GM18505 (cell line): ENCODE measurements around the gene RPL6.
A peak's percentile ranks its signal among the peaks of the same experiment; 100 is the strongest.
"Not testable (repeated sequence)": the region's sequence is repeated elsewhere in the genome, so short reads cannot be mapped to it uniquely, and the experiment has no call there.

Experiments used
- ATAC-seq: cut with Tn5 transposase; IDR thresholded peaks from one replicate; pipeline ENCODE4 v1.9.1; 2021; ENCODE audit not compliant: unreplicated experiment
- POLR2A ChIP-seq: IDR thresholded peaks from 4 replicates; pipeline ENCODE4 v1.6.1; 2011; ENCODE audit warnings: borderline replicate concordance; ENCODE audit not compliant: insufficient read depth, insufficient read length; ENCODE audit errors: extremely low read depth

Gene RPL6

GRCh38 chr12:112409064-112409905 is at the start of gene RPL6:
TSS of gene RPL6 (minus strand) at chr12:112409605. CDS start at chr12:112408656, 949 bp downstream.
- peak; percentile 83 for ATAC-seq
- peak; percentile 99 for TF ChIP-seq POLR2A

- ATAC-seq = no peak
- no peak for TF ChIP-seq POLR2A
Observed at GRCh38 chr12:112458751-112459150, 49.3 kb upstream of the RPL6 start.

GRCh38 chr12:112458330-112458729 is 48.9 kb upstream of the RPL6 start:
- TF ChIP-seq POLR2A = no peak
- ATAC-seq = no peak

GRCh38 chr12:112457142-112457541 is 47.7 kb upstream of the RPL6 start:
- ATAC-seq = not testable (repeated sequence)

GRCh38 chr12:112456029-112456428 is 46.6 kb upstream of the RPL6 start:
- TF ChIP-seq POLR2A = no peak
- ATAC-seq = no peak

GRCh38 chr12:112450725-112451124 is 41.3 kb upstream of the RPL6 start:
- no peak for ATAC-seq
- no peak for TF ChIP-seq POLR2A

GRCh38 chr12:112448165-112448564 is 38.8 kb upstream of the RPL6 start:
- not testable (repeated sequence) for ATAC-seq

- ATAC-seq = no peak
- no peak for TF ChIP-seq POLR2A
Observed at GRCh38 chr12:112447106-112447505, 37.7 kb upstream of the RPL6 start.

- no peak for TF ChIP-seq POLR2A
- ATAC-seq = no peak
Observed at GRCh38 chr12:112446008-112446725, 36.8 kb upstream of the RPL6 start.

- no peak for TF ChIP-seq POLR2A
- ATAC-seq = no peak
Observed at GRCh38 chr12:112443916-112444315, 34.5 kb upstream of the RPL6 start.

- not testable (repeated sequence) for ATAC-seq
Observed at GRCh38 chr12:112440653-112441052, 31.2 kb upstream of the RPL6 start.

GRCh38 chr12:112439769-112440168 is 30.4 kb upstream of the RPL6 start:
- TF ChIP-seq POLR2A = no peak
- ATAC-seq = no peak

GRCh38 chr12:112438645-112439044 is 29.2 kb upstream of the RPL6 start:
- not testable (repeated sequence) for ATAC-seq

- TF ChIP-seq POLR2A = no peak
- ATAC-seq = no peak
Observed at GRCh38 chr12:112433551-112433950, 24.1 kb upstream of the RPL6 start.
